Measurements from ENCODE around the gene ZNF74. TPM values are rescaled to one million over a fixed set of nuclear protein-coding genes. Genes with fewer than 3 reads are reported as not detected.

ZNF74 gene
- total and polyA plus RNA-seq, 5 donors from 2014 or later: 3.4 to 5.9 (median 4.1) TPM

Other genes starting within 250 kb of the ZNF74 start
- gene CCDC188, start 243.1 kb upstream of the ZNF74 start, total RNA-seq: 0.44 TPM
- gene CCDC188, start 243.1 kb upstream of the ZNF74 start, polyA plus RNA-seq: not detected
- gene RTN4R, start 125.8 kb upstream of the ZNF74 start, total RNA-seq: 1.3 TPM
- gene RTN4R, start 125.8 kb upstream of the ZNF74 start, polyA plus RNA-seq: 1 to 10 TPM; 1.2 to 3.3 (median 1.9) TPM
- 28.7 TPM for gene DGCR6L, start 74.1 kb upstream of the ZNF74 start, total RNA-seq
- gene DGCR6L, start 74.1 kb upstream of the ZNF74 start, polyA plus RNA-seq: 100 to 1,000 TPM; 106 to 123 (median 114) TPM
- gene SCARF2, start 43.7 kb downstream of the ZNF74 start, total RNA-seq: 6.9 TPM
- gene SCARF2, start 43.7 kb downstream of the ZNF74 start, polyA plus RNA-seq: 1 to 10 TPM in 2 of 4 donors, under 1 TPM in 2; 0.70 to 1.8 (median 1.1) TPM
- 55.6 TPM for gene KLHL22, start 101.6 kb downstream of the ZNF74 start, total RNA-seq
- 10 to 100 TPM; 40.1 to 48.1 (median 42.4) TPM for gene KLHL22, start 101.6 kb downstream of the ZNF74 start, polyA plus RNA-seq
- 397 TPM for gene MED15, start 113.5 kb downstream of the ZNF74 start, total RNA-seq
- 10 to 100 TPM; 35.1 to 43.0 (median 38.5) TPM for gene MED15, start 113.5 kb downstream of the ZNF74 start, polyA plus RNA-seq